Stimulated activated CD4-positive, alpha-beta T cell treated with anti-CD3 and anti-CD28 coated beads, Interleukin-12 subunit alpha, Interleukin-12 subunit beta, amount 100 ng/mL, for 4 hours (primary cell): ENCODE measurements around the gene SRGAP3.

Source experiments
- DNase-seq: peaks from one replicate; pipeline ENCODE4 v3.0.0-alpha.2; 2020

The SRGAP3 gene

DNA sequence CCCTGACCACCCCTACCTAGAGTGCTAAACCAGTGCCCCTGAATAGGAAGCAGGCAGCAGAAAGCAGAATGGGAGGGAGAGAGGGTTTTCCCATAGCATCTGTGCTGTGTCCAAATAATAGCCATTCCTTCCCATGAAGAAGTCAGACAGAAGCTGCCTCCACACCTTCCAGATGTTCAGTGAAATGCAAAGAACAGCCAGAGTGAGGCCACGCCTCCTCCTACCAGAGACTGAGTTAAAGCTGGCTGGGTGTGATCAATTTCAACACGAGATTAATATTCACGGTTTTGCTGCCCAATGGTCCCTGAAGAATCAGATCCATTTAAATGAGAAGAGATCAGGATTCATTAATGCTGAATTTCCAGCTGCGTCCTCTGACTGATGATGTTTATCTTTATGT lies 111.8 kb downstream of the SRGAP3 start:
- no peak for DNase-seq

DNA sequence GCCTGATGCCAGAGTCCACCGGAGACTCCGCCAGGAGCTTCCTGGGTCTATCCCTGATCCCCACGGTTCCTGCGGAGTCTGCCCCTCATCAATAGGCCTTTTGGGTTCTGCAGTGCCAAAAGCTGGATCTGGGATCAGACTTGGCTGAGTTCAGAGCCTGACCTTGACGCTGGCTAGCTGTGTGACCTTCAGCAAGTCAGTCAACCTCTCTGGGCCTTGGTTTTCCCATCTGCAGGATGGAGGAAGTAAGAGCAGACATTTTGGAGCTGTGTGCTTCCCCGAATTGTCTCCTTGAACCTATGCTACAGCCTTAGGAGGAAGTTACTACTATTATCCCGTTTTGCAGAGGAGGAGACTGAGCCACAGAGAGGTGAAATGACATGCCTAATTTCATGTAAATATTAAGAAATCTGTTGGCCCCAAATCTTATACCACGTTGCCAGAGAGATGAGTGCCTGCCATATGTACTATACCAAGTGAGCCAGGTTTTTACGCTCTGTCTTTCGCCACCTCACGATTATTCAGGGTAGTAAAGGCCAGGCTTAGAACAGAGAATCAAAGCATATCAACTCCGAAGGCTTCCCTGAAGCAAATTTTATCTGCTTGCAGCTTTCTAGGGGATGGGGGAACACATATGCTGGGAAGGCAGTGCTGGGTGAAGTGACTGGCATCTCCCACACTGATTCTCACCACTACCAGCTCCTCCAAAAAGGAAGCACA lies 112.5 kb downstream of the SRGAP3 start:
- no peak for DNase-seq

DNA sequence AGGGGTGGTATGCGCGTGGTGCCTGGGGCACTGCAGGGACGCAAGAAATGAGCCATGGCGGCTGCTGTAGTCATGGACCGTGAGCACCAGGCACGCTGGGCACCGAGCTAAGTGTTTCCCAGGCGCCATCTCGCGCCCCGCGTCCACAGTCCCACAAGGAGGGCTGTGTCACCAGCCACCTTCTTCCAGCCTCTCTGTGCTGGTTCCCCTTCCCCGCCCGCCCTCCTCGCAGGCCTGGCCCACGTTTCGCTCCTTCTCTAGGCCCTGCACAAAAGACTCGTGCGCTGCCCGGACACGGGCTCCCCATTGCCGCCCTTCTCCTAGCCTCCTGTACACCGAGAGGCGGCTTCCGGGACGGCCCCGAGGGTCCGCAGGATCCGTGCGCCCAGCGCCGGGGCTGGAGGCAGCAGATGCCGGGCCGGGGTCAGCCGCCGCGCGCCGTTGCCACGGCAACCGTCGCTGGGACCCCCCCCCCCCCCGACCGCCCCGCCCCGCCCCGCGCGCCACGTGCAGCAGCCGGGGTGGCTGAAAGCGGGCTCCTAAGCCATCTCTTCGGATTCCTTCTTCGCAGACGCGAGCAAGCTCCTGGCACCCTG lies 113.4 kb downstream of the SRGAP3 start:
- peak; percentile 6 for DNase-seq

DNA sequence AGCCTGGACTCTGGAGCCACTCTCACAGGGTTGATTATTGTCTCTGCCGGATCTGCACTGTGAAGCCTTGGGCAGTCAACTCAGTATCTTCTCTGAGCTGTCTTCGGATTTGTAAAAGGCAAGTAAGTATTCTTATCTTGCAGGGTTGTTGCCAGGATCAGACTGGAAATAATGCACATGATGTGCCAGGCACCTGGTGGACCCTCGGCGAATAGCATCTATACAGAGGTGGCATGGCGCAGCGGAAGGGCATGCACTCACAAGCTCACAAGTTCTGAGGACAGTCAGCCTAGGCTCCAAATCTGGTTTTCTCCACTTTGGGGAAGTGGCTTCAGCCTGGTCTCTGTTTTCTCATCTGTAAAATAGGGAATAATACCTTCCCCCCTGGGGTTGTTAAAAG lies 113.9 kb downstream of the SRGAP3 start:
- no peak for DNase-seq

DNA sequence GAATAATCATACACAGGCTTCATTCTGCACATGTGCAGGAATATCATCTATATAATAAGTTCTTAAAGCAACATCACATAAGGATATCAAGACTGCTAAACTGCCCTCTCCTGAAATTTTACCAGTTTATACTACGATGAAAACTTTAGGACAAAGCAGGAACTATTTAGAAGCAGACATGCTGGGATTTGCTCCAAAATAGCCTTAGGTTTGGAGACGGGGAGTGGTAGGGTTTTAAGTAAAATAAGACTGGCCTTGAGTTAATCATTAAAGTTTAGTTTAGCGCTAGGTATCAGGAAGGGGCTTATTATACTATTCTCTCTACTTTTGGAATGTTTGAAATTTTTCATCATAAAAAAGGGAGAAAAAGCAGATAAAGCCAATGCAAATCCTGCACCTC lies 115.8 kb downstream of the SRGAP3 start:
- no peak for DNase-seq

DNA sequence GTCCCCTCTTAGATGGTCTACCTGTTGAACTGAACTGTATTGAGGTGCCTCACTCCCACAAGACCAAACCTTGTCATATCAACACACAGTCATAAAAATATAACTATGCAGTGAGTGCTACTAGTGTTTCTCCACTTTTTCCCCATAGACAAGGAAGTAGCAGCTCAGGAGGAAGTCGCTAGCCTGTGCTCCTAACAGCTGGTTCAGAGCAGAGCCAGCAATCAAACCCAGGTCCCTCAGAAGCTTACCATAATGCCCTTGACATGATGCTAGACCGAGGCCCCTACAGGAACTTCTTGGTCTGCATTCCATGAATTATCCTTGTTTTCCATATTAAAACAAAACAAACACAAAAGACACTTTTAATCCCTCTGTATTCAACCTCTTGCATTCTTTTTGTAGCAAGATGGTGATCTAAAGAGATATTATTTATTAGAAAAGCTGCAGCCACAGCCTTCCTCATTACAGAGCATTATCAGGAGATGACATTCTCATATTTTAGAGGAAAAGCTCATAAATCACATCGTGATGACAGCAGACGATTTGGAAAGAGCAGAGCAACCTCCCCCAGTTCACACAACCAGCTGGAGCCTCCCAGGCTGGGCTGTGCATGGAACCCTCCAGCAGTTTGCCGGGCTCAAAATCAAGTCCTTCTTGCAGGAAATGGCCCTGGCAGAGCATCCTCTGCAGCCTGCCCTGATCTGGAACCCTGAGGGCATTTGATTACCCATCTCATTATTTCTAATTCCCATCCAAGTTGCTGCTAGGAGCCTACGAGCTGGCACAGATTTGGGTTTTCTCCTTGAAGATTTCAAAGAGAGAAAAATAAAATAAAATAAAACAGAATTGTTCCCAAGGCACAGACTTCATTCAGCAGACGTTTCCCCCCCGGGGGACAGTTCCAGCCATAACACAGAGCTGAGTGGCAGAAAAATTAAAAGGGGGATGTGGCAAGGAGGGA lies 118.8 kb downstream of the SRGAP3 start:
- no peak for DNase-seq

DNA sequence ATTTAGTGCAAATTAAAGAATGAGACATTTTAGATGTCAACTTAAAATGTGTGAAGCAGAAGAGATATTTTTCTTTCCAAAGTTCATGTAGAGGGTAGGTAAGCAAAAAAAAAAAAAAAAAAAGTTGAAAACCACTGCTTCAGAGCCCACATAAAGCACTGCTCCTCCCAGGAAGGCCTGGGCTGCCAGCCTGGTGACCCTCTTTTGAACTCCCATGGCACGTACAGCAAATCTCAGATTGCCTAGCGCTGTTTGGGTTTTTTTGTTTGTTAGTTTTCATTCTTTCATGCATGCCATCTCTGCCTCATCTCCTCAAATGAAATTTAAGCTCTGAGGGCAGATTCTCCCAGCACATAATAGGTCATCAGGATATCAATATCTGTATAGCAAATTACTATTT lies 120.1 kb downstream of the SRGAP3 start:
- no peak for DNase-seq

DNA sequence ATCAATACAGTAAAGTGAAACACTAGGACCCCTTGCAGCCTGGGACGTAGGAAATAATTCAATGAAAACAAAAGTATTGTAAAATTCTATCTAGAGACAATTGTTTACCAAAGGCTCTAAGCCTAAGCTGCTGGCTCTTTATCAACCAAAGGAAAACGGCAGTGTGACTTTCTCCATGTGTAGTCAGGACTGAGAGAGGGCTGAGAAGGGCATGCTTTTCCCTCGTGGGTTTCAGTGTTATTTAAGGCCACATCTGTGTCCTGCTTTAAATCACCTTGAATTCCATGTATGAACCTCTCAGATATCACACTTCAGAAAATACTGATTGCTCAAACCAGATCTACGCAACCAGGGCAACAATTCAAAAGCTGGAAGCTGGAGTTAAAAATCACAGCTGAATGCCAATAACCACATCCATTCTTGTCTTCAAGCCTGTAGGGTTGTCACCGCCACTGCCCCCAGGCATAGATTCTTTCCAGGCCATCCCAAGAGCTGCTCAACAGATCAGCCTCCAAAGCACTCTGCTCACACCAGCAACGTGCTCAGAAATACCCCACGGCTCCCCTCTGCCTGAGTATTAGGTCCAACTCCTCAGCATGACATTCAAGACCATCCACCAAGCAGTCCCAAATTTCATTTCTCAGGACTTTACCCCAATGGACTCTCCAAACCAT lies 124.0 kb downstream of the SRGAP3 start:
- DNase-seq = no peak

DNA sequence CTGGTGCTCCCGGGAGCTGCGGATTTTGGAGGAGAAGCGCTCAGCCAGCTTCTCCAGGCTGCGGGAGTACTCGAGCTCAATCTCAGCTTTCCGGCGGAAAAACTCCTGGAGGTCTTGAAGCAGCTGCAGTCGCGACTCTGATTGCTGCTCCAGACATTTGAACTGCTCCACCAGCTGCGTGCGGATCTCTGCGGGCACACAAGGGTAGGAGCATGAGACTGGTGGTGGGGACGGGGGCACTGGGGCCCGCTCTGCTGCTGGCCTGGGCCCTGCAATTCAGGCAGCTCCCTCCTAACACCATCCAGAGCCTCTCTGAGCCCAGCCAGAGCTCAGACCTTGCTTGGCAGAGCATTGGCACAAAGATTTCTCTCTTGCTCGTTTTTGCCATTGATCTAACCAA lies 124.7 kb downstream of the SRGAP3 start:
- DNase-seq = no peak

DNA sequence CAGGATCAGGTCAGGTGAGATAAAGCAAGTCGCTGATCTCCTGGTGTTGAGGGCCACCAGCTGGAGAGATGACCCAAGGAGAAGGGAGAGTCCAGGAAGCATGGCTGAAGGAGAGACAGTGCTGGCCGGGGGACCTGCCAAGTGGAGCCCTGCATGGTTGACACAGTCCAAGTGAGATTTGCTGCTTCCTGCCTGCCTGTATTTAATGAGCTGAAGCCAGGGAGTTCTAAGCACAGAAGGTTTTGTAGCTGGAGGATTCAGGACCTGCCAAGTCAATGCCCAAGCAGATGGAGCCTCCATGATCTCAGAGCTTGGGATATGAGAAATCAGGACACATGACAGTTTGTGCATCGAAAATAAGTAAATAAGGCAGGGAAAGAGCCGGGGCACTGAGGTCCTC lies 125.6 kb downstream of the SRGAP3 start:
- no peak for DNase-seq

DNA sequence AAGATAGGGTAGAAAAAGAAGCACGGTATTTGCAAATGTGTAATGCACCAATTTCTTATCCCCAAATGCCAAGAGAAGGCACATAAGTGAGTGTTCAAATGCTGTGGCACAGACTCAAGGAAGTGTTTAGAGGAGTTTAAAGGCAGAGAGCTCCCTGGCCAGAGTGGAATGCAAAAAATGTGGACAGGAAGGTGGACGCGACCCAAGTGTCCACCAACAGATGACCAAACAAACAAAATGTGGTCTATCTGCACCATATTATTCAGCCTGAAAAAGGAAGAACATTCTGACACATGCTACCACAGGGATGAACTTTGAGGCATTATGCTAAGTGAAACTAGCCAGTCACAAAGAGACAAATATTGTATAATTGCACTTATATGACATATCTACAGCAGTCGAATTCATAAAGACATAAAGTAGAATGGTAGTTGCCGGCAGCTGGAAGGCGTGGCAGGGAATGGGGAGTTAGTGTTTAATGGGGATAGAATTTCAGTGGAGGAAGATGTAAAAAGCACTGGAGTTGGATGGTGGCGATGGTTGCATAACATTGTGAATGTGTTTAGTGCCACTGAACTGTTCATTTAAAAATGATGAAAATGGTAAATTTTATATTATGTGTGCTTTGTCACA lies 126.6 kb downstream of the SRGAP3 start:
- DNase-seq = no peak

DNA sequence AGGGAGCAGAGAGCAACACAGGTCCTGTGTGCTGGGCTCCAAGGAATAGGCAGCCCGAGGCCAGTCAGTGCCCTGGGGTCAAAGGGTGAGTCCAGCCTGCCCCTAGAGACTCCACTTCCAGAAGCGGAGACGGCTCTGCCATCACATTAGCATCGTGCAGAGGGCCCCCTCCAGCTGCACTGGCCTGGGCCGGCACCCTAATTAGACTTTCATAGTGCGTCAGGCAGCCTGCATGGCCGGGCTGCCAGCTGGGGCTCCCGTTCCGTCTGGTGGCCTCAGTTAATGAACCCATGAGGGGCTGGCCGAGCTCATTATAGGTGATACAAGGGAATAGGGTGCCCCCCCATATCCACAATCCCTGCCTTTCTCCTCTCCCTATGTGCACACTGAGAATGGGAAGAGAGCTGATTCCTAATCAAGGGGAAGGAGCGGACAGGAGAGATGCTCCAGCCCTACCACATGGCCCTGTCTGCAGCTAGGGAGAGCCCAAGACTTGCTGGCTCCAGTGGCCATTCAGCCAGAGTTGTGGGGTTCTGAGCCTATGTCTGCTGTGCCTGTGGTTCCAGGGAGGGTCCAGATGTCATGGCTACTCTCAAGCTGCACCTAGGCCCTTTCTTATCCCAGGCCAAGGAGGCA lies 128.0 kb downstream of the SRGAP3 start:
- no peak for DNase-seq

DNA sequence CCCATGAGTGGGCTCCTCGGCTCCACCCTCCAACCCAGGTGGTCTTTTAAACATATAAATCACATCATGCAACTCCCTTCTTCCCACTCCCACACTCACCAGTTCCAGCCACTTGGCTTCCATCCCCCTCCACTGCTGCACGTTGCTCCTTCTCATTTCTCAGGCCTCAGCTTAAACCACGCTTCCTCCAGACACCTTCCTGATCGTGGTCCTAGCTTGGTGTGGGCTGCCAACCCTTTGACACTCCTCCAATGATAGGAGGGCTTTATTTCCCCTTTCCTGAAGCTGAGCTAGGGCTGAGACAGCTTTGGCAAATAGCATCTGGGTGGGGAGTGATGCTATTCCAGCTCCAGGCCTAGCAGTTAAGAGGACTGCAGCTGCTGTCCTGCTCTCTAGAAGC lies 130.1 kb downstream of the SRGAP3 start:
- no peak for DNase-seq

DNA sequence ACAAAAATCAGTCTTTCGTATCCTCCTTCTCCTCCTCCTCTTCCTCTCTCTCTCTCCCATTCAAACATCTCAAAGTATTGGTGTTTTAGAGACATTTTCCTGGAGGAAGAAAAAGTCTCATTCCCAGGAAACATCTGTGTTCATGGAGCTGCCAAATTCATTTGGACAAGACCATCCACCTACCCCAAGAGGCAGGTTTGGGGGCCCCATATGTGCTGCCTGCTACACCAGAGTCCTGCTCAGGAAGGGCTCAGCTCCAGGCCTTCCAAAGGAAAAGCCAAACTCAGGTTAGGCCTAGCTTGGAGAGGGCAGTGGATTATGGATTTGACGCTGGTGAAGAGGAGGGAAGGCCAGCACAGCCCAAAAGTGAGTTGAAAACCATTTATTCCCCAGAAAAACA lies 131.2 kb downstream of the SRGAP3 start:
- no peak for DNase-seq

DNA sequence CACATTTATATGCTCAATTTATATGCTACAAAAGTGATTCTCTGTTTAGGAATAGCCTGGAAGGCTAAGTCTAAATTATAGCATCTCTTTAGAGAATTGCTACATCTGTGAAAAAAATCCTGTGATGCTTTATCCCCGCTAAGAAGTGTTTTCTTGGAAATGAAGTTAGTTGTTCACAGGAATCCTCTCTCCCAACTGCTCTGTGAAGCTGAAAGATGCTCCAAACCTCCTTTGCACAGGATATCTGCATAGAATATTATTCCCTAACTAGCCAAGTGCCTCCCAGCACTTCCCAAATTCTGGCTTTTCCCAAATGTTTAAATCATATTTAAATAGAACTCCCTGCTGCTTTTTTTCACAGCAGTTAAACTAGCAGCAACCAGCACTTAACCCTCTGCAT lies 132.2 kb downstream of the SRGAP3 start:
- no peak for DNase-seq

DNA sequence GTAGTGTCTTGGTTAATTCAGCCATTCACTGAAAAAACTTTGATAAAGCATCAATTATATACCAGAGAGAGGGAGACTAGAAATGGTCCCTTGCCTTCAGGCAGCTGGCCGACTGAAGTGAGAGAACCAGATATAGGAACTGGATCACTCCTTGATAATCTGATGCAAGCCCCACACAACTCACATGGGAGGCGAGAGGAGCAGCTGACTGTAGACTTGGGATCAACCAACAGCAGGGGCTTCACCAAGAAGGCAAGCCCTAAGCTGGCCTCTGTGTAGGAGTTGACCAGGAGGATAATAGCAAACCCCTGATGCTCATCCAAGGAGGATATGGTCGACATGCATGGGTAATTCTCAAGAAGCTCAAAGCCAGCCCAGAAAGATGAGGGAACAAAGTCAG lies 133.1 kb downstream of the SRGAP3 start:
- no peak for DNase-seq

DNA sequence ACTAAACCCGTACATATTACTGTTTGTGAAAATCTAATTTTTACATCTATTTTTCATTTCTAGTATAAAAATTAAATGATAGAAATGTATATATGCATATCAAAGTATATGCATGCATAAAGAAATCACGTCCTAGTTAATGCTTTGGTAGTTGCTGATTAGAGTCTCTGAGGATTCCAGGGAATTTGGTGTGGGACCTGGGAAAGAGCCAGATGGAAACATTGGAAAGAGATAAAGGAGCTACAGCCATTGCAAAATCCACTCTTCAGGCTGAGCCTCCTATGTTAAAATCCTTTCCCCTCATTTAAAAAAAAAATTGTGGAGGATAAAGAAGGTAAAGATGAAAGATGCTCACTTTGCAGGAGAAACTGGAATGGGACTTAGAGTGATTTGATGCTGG lies 134.1 kb downstream of the SRGAP3 start:
- DNase-seq = no peak

DNA sequence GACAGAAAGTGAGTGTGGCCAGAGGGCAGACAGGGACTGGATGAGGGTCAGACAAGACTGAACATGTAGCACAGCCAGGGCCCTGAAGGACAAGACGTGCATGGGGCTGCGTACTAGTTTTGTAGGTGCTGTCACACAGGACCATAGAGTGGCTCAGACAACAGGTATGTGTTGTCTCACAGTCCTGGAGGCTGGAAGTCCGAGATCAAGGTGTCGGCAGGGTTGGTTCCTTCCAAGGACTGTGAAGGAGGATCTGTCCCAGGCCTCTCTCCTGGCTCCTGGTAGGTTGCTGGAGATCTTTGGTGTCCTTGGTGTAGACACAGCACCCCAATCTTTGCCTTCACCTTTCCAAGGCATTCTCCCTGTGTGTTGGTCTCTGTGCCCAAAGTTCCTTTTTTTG lies 136.4 kb downstream of the SRGAP3 start:
- no peak for DNase-seq

DNA sequence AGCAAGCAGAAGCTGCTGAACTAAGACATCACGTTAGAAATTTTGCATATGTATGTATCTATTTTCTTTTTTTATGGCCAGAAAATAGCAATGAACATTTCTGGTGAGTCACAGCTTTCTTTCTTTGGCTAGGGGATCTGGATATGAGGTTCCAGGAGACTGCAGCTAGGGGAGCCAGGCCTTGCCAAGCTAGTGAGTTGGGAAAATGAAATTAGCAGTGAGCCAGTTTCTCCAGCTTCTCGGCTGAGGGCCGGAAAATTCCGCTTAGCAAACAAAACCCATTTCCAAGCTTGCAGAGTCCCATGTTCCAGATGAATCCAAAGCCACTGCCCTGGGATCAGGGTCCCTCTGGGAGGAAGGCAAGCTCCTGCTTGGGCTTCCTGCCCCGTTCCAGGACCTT lies 137.6 kb downstream of the SRGAP3 start:
- no peak for DNase-seq

DNA sequence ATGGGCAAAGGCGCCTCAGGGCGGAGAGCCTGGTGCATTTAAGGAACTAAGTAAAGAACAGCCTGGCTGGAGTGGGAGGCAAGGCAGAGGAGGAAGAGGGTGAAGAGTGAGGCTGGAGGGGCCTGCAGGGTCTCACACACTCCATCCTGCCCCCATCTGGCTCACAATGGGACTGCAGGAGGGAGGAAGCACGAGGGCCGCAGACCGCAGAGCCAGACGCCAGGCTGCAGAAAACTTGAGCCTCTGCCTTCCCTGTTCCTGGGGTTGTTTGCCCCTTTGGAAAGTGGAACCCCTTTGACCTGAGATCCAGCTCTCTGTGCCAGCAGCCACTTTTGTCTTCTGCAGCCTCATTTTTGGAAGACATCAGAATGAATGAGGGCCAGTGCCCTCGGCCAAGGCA lies 138.0 kb downstream of the SRGAP3 start:
- no peak for DNase-seq

DNA sequence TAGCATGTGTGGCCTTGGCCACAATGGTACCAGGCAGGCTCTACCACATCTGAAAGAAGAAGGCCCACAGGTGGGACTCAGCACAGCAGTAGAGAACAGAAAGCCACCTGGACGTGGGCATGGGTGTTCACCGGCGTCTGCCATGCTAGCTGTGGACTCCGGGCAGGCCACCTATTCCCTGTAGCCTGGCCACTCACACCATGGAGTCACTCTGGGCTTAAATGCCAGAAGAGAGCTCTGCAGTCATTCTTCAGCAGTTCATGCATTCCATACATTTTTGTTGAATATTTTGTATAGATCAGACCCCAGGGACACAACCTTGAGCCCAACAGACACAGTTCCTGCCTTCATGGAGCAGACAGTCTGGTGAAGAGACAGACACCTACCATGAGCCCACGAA lies 138.6 kb downstream of the SRGAP3 start:
- DNase-seq = no peak

DNA sequence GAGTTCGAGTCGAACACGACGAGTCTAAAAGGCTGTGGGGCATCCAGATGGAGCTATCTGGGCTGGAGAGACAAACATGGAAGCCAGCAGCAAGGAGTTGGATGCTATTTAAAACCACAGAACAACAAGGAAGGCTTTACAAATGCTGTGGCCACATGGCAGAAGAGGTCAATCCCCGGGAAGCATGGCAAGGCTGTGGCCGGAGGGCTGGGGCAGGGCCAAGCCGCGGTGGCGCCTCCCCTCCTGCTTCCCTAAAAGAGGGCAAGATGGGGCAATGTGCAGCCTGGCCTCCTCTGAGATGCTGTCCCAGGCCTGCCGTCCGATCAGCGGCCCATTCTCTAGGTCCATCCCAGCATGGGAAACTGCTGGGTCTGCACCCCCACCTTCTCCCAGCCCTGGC lies 139.1 kb downstream of the SRGAP3 start:
- no peak for DNase-seq

DNA sequence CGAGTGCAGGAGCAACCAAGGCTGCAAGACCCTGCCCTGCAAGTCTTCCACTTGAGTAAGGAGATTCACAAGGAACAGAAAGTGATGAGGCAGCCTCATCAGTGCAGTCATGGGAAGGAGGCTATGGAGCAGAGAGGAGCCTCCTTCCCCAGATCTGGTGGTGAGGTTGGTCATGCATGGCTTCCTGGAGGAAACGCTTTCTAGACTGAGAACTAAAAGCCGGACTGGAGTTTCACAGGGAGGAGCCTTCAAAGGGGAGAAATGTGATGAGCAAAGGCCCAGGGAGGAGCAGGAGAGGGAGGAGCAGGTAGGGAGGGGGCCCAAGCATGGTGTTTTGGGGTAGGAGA lies 139.9 kb downstream of the SRGAP3 start:
- DNase-seq = no peak
